DMS 273 (cell line): Measurements from ENCODE around the gene CFAP157.
A peak's percentile ranks its signal among the peaks of the same experiment; 100 is the strongest.
"Not testable (repeated sequence)": the region's sequence is repeated elsewhere in the genome, so short reads cannot be mapped to it uniquely, and the experiment has no call there.

Experiments used
- DNase-seq: peaks from one replicate; lab custom pipeline; 2025; ENCODE audit not compliant: unreplicated experiment; lab: John Stamatoyannopoulos, UW

Gene CFAP157

GRCh38 chr9:127734747-127735529 lies 28.1 kb downstream of the CFAP157 start, which contains the start of gene TOR2A:
Gene TOR2A, minus strand, starts transcription at chr9:127735294. Its CDS starts 24 bp downstream, at chr9:127735270.
- peak; percentile 99 for DNase-seq

DNA sequence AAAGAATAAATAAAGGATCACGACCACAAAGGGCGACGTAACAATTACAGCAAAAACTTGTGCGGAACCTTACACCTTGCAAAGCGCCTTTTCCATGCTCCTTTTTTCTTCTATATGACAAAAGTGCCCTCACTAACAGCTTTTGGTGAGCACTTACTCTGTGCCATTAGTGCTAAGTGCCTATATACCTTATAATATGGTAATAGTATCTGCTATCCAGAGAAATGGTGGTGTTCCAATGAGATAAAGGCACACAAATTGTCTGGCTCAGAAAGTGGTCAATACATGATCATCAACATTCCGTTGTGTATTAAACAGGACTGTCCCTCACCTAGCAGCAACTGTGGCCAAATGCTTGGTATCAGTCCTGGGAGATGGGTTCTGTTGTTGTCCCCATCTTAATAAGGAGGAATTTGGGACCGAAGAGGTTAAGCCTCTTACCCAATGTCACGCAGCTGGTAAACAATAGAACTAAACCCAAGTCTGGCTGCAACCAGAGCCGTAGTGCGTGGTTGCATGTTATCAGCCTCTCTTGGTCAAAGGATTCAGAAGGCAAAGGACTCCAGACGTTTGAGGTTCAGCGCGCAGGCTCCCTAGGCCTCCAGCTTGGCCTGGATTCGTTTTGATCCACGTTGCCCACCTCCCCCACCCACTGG lies 28.9 kb downstream of the CFAP157 start:
- no peak for DNase-seq

DNA sequence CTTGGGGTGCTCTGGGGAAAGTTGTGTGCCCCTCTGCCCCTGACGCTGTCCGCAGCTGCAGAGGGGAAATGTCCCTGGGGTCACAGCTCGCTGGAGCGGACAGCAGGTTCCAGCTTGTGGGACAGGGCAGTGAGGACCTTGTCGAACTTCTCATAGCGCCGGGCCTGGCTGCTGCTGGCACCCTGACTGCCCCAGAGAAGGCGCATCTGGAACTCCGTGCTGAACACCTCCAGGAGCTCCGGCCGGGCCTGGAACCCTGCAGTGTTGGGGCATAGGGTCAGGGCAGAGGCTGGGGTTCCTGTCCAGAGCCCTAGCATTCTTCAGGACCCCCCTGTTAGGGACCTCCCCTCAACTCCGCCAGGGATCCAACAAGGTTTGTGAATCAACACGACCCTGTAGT lies 31.9 kb downstream of the CFAP157 start:
- no peak for DNase-seq

DNA sequence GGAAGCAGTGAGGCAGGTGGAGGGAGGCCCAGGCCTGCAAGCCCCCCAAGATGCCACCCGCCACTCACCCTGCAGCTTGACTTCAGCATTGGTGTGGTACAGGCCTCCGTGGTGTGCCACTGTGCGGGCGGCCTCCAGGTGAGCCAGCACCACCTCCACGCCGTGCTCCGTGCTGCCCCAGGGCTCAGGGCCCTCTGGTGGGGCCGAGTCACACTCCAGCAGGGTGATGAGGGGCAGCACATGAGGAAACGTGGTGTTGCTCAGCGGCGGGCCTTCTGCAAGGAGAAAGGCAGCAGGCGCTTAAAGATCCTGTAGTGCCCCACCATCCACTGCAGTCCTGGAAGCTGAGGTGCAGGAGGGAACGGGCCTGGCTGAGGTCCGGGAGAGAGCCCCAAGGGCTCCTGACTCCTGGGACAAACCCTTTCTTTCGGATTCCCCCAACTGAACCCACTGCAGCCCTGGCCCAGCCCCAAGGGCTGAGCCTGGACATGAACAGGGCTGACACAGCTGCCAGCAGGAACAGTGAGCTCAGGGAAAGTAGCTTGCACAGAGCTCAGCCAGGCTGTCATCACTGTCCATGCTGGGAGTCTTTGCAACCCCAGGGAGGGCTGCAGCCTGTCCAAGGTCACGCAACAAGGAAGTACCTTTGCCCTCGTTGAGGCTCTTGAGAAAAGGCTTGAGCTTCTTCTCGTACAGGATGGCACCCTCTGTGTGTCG lies 33.0 kb downstream of the CFAP157 start:
- peak; percentile 71 for DNase-seq

GRCh38 chr9:127741831-127742434 lies 35.1 kb downstream of the CFAP157 start:
- DNase-seq, result no peak

- DNase-seq, result peak; percentile 97
Observed at GRCh38 chr9:127742435-127743088, 35.8 kb downstream of the CFAP157 start.

DNA sequence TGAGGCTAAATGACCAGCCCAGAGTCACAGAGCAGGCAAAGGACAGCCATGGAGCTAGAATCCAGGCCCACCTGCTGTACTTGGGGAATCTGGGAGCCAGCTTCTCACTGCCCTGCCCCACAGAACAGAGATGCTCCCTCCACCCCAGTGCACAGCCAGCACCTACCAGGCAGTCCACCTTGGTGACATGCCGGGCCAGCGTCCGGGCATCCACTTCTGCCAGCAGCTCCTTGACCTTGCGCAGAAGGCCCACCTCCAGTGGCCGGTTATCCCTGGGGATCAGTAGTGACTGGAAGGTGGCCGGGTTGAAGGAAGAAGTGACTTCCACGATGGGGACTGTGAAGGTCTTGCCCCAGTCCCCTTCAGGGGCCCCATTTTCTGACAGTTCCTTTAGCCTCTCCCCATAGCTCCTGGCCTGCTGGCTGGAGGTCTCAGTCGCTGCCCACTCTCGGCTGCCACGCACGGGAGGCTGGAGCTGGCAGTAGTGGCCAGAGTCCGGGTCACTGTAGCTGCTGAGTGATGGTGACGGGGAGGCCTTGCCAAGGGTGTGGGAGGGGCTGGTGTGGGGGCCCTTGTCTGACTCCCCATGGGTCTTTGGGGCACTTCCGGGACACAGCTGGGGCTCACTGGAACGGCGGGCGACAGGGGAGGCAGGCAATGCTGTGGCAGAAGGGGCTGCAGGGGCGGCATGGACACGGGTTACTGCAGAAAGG lies 37.8 kb downstream of the CFAP157 start:
- no peak for DNase-seq

GRCh38 chr9:127746959-127747569 lies 40.3 kb downstream of the CFAP157 start:
- DNase-seq, result peak; percentile 30

GRCh38 chr9:127749090-127749787 lies 42.5 kb downstream of the CFAP157 start:
- no peak for DNase-seq

- DNase-seq, result no peak
Observed at GRCh38 chr9:127751269-127752054, 44.7 kb downstream of the CFAP157 start.

DNA sequence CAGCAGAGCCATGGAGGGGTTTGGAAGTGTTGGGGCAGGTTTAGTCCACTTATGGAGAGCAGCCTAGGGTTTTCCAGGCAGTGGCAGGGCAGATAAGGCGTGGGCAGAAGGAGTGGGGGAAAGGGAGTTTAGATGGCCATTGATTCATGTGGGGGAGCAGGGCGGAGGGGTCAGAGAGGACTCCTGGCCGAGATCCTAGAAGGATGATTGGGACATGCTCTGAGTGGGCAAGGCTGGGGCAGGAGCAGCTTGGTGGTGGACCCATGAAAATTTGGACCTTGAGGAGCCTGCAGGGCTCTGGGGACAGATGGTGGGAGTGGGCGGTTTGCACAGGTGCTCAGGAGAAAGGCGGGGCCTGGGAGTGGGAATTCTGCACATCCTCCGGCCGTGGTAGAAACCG lies 46.4 kb downstream of the CFAP157 start:
- peak; percentile 20 for DNase-seq

- DNase-seq, result no peak
Observed at GRCh38 chr9:127753622-127754021, 46.8 kb downstream of the CFAP157 start.

- DNase-seq, result peak; percentile 81
Observed at GRCh38 chr9:127754099-127755060, 47.6 kb downstream of the CFAP157 start.

DNA sequence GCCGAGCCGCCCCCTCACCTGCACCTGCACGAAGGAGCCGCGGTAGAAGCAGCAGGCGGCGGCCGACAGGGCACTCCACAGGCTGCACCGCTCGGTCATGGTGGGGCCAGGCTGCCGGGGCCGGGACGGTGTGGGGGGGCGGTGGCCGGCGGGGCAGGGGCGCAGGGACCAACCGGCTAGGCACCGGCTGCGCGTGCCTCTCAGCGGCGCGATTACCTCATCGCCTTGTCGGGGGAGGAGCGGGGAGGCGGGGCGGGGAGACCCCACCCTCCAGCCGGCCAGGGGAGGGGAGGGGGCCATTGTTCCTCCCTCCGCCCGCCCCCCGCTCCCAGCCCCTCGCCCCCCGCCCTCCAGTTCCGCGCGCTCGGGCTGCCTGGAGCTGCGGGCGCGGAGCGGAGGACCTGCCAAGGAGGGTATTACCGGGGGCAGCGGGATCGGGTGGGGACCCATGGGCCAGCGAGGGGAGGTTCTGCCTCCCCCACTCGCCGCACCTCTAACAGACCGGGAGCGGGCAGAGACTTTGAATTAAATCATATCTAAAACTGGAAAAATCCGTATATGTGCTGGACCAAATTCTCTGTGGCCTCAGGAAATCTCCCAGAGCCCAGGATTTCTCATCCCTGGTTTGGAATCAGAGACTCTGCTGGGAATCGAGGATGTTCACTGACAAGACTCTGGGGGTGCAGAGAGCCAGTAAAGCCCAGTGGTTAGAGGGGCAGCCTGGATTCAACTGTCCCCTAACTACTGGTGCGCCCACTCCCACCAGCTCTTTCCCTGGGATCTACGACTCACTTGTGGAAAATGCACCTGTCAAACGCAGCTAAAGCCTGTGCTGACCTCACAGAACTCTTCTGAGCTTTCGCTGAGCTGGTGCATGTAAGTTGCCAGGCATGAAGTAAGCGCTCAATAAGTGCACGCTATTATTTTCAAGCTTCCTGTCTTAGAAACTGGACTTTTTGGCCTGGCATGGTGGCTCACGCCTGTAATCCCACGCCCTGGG lies 48.6 kb downstream of the CFAP157 start:
- peak; percentile 58 for DNase-seq

DNA sequence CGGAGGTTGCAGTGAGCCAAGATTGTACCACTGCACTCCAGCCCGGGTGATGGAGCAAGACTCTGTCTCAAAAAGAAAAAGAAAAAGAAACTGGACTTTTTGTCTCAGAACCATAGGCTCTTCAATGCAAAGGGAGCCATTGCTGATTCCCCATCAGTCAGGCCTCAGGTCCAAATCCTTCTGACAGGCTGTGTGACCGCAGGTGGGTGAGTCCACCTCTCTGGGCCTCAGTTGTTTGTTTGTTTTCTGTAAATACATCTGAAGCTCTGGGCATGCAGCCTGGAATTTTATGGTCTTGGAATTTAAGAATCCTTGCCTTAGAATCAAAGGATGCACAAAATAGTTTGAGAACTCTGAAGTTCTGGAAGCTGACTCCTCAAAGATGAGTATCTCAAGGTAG lies 49.4 kb downstream of the CFAP157 start:
- no peak for DNase-seq

- DNase-seq, result not testable (repeated sequence)
Observed at GRCh38 chr9:127756776-127757175, 50.0 kb downstream of the CFAP157 start.
